K562 (cell line): ENCODE data around the gene MAP3K7.

ENCODE experiments used
- ARNT ChIP-seq, 2 experiments: fragments of 450-650 bp; IDR thresholded peaks; 2 replicates each; pipeline ENCODE4 v1.6.1; 2016; ENCODE audit warnings: mild to moderate bottlenecking in 1 of 2
- CEBPG ChIP-seq, 3 experiments: fragments of 200-800 bp in 1 of 3; sonication (Bioruptor generic) in 1 of 3; sonication (generic) in 1 of 3; formaldehyde crosslinking in 1 of 3; IDR thresholded peaks in 2 of 3; conservative IDR thresholded peaks in 1 of 3; 2 replicates each; pipeline versions ENCODE4 v1.6.1 to v1.8.0; 2016 to 2022; ENCODE audit warnings: missing compliant biosample characterization in 2 of 3, missing genetic modification characterization in 2 of 3, mild to moderate bottlenecking in 1 of 3, missing genetic modification reagents in 1 of 3
- CREM ChIP-seq: IDR thresholded peaks from 2 replicates; pipeline ENCODE4 v1.6.1; 2014; ENCODE audit warnings: antibody characterized with exemption, low read depth
- ILK ChIP-seq: fragments of 450-650 bp; IDR thresholded peaks from 2 replicates; pipeline ENCODE4 v1.6.1; 2016; ENCODE audit warnings: missing genetic modification characterization, low read depth, mild to moderate bottlenecking, missing compliant biosample characterization, moderate library complexity, borderline replicate concordance
- MAZ ChIP-seq, 2 experiments: fragments of 450-650 bp in 1 of 2; sonication (generic) in 1 of 2; formaldehyde crosslinking; IDR thresholded peaks in 1 of 2; conservative IDR thresholded peaks in 1 of 2; 2 replicates each; pipeline versions ENCODE4 v1.4.0 to v1.5.0; 2020; ENCODE audit warnings: mild to moderate bottlenecking in 1 of 2, missing genetic modification reagents in 1 of 2
- SP1 ChIP-seq: sonication (generic); formaldehyde crosslinking; IDR thresholded peaks from 2 replicates; pipeline ENCODE4 v1.8.1; 2022; ENCODE audit warnings: mild to moderate bottlenecking, missing genetic modification reagents
- ZNF274 ChIP-seq: IDR thresholded peaks from 2 replicates; pipeline ENCODE4 v1.6.1; 2011; ENCODE audit warnings: low read depth, mild to moderate bottlenecking, low read length, moderate library complexity, borderline replicate concordance

GRCh38 chr6:90508753-90509152 is 78.1 kb downstream of the MAP3K7 start:
- TF ChIP-seq CEBPG (CRISPR knock-in tag; IDR thresholded peaks at IDR 0.05), result no peak
- no peak for TF ChIP-seq CEBPG (tag; conservative IDR thresholded peaks at IDR 0.05 in 1 of 2, IDR thresholded peaks at IDR 0.05 in 1 of 2)
- no peak for TF ChIP-seq ZNF274
- TF ChIP-seq CREM, result no peak
- TF ChIP-seq SP1, result no peak
- no peak for TF ChIP-seq ARNT (IDR thresholded peaks at IDR 0.05)
- TF ChIP-seq MAZ (CRISPR knock-in tag; conservative IDR thresholded peaks at IDR 0.05 in 1 of 2, IDR thresholded peaks at IDR 0.05 in 1 of 2), result no peak
- TF ChIP-seq ILK (tag), result no peak
